Measurements from ENCODE around the gene HIGD1A. TPM values are rescaled to one million over a fixed set of nuclear protein-coding genes. Genes with fewer than 3 reads are reported as not detected.

The HIGD1A gene
- polyA plus RNA-seq, 1 donor from 2014 or later, result 350 TPM

DNA sequence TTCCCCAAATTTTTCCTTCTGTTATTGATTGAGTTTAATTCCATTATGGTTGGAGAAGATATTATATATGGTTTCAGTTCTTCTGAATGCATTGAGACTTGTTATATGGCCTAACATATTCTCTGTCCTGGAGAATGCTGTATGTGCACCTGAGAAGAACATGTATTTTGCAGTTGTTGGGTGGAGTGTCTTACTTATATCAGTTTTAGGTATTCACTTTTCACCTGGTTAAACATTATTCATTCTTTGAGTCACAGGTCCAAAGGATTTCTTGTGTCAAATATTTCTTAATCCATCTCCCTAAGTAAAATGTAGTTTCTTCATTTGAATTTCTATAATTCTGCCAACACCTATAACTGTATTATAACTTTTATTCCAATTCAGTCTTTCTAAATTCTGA is 22.7 kb upstream of the HIGD1A start:
- Histone ChIP-seq H3K36me3 (ENCODE audit: insufficient read depth, low read length) (no peaks in the 10 kb centered on the region), H3K4me3 (ENCODE audit: low read length) (no peak overlapping the region), H3K4me2 (ENCODE audit: low read length) (no peak overlapping the region), H3K9me3 (ENCODE audit: low read length) (no peaks in the 10 kb centered on the region), H3K27me3 (ENCODE audit: insufficient read depth, low read depth, low read length) (no peaks in the 10 kb centered on the region), H4K20me1 (ENCODE audit: insufficient read depth) (no peaks in the 10 kb centered on the region), H3K9ac (ENCODE audit: low read length) (no peak overlapping the region), H2AFZ (ENCODE audit: low read depth, low read length) (no peak overlapping the region), H3K79me2 (replicated peaks; ENCODE audit: insufficient read depth, low read length) (no peaks in the 10 kb centered on the region), H3F3A (ENCODE audit: insufficient read depth, low read length, poor library complexity, severe bottlenecking) (no peaks in the 10 kb centered on the region), H3K9me2 (ENCODE audit: insufficient read depth, low read length) (no peaks in the 10 kb centered on the region), H3K27ac (ENCODE audit: low read length) (no peak overlapping the region)
- TF ChIP-seq, protein P1, sequence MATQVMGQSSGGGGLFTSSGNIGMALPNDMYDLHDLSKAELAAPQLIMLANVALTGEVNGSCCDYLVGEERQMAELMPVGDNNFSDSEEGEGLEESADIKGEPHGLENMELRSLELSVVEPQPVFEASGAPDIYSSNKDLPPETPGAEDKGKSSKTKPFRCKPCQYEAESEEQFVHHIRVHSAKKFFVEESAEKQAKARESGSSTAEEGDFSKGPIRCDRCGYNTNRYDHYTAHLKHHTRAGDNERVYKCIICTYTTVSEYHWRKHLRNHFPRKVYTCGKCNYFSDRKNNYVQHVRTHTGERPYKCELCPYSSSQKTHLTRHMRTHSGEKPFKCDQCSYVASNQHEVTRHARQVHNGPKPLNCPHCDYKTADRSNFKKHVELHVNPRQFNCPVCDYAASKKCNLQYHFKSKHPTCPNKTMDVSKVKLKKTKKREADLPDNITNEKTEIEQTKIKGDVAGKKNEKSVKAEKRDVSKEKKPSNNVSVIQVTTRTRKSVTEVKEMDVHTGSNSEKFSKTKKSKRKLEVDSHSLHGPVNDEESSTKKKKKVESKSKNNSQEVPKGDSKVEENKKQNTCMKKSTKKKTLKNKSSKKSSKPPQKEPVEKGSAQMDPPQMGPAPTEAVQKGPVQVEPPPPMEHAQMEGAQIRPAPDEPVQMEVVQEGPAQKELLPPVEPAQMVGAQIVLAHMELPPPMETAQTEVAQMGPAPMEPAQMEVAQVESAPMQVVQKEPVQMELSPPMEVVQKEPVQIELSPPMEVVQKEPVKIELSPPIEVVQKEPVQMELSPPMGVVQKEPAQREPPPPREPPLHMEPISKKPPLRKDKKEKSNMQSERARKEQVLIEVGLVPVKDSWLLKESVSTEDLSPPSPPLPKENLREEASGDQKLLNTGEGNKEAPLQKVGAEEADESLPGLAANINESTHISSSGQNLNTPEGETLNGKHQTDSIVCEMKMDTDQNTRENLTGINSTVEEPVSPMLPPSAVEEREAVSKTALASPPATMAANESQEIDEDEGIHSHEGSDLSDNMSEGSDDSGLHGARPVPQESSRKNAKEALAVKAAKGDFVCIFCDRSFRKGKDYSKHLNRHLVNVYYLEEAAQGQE (IDR thresholded peaks at IDR 0.05; ENCODE audit: borderline replicate concordance), result no peak

GRCh38 chr3:42826141-42826540 is 21.9 kb upstream of the HIGD1A start:
- Histone ChIP-seq H3K36me3 (ENCODE audit: insufficient read depth, low read length) (no peaks in the 10 kb centered on the region), H3K4me2 (ENCODE audit: low read length) (no peak overlapping the region)
- TF ChIP-seq EP300 (conservative IDR thresholded peaks at IDR 0.05; ENCODE audit: poor library complexity, severe bottlenecking), result no peak
- TF ChIP-seq RAD21 (conservative IDR thresholded peaks at IDR 0.05), result no peak
- no peak for TF ChIP-seq CTCF (IDR thresholded peaks at IDR 0.05; ENCODE audit: poor library complexity, severe bottlenecking)
- TF ChIP-seq, protein P1 (IDR thresholded peaks at IDR 0.05; ENCODE audit: borderline replicate concordance), result no peak
- no peak for TF ChIP-seq MXI1 (conservative IDR thresholded peaks at IDR 0.05; ENCODE audit: poor library complexity, severe bottlenecking)
- TF ChIP-seq EZH2 (IDR thresholded peaks at IDR 0.05; ENCODE audit: borderline replicate concordance, insufficient read depth, low read length, poor library complexity, severe bottlenecking), result no peak
- TF ChIP-seq TAF1 (IDR thresholded peaks at IDR 0.05; ENCODE audit: low read depth), result no peak
- TF ChIP-seq SMC3 (conservative IDR thresholded peaks at IDR 0.05; ENCODE audit: poor library complexity), result no peak
- TF ChIP-seq POLR2AphosphoS5 (IDR thresholded peaks at IDR 0.05), result no peak

More at GRCh38 chr3:42826141-42826540, 21.9 kb upstream of the HIGD1A start:
- no peak overlapping the region for H3K9ac ChIP-seq (ENCODE audit: low read length)
- H3K9me2 ChIP-seq (ENCODE audit: insufficient read depth, low read length), result no peaks in the 10 kb centered on the region
- no peaks in the 10 kb centered on the region for H3F3A ChIP-seq (ENCODE audit: insufficient read depth, low read length, poor library complexity, severe bottlenecking)
- no peak overlapping the region for H2AFZ ChIP-seq (ENCODE audit: low read depth, low read length)
- no peak overlapping the region for H3K4me3 ChIP-seq (ENCODE audit: low read length)
- H3K27ac ChIP-seq (ENCODE audit: low read length), result no peak overlapping the region
- no peaks in the 10 kb centered on the region for H3K27me3 ChIP-seq (ENCODE audit: insufficient read depth, low read depth, low read length)
- no peaks in the 10 kb centered on the region for H3K79me2 ChIP-seq (replicated peaks; ENCODE audit: insufficient read depth, low read length)
- H4K20me1 ChIP-seq (ENCODE audit: insufficient read depth), result no peaks in the 10 kb centered on the region
- H3K9me3 ChIP-seq (ENCODE audit: low read length), result no peaks in the 10 kb centered on the region

Measured in neural cell (in vitro differentiated cells).